Transverse colon (tissue), 4 donors: ENCODE data around the gene GOLGA3.

Experiments
- EP300 ChIP-seq: sonication (generic); formaldehyde crosslinking; IDR thresholded peaks from one replicate; pipeline ENCODE4 v1.6.1; 2017; ENCODE audit warnings: antibody characterized with exemption, low read depth
- POLR2A ChIP-seq: fragments of 450-650 bp; IDR thresholded peaks from one replicate; pipeline ENCODE4 v1.6.1; 2016; ENCODE audit warnings: antibody characterized with exemption, mild to moderate bottlenecking, moderate library complexity
- POLR2AphosphoS5 ChIP-seq, 3 donors: sonication (generic); formaldehyde crosslinking; IDR thresholded peaks; one replicate each; pipeline ENCODE4 v1.6.1; 2016; ENCODE audit warnings: antibody characterized with exemption in 3 of 3
- TF ChIP-seq, protein P1 (sequence below), 5 experiments: fragments of 200-600 bp in 3 of 5; fragments of 450-650 bp in 2 of 5; sonication (generic) in 3 of 5; IDR thresholded peaks; 1 replicate in 2 of 5; 2 replicates in 3 of 5; pipeline ENCODE4 v1.5.1; 2016 to 2017; ENCODE audit warnings: antibody characterized with exemption in 5 of 5, inconsistent platforms in 3 of 5, mild to moderate bottlenecking in 2 of 5, moderate library complexity in 1 of 5

DNA sequence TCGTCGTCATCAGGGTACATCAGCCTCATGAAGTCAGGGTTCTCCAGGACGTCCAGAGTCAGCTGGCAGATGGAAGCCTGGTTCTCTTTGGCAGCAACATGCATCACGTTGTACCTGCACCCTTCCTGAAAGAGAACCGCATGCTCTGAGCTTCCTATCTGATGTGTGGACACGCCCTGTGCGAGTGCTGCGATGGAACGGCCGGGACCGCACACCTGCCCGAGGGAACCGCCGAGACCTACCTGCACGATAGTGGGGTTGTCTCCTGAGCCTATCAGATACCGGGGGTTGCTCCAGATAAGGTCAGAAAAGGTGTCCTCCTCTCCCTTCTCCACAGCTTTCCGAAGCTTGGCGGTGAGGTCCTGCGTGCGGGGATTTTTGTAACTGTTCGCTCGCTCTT lies 80.8 kb downstream of the GOLGA3 start:
- TF ChIP-seq, protein P1, sequence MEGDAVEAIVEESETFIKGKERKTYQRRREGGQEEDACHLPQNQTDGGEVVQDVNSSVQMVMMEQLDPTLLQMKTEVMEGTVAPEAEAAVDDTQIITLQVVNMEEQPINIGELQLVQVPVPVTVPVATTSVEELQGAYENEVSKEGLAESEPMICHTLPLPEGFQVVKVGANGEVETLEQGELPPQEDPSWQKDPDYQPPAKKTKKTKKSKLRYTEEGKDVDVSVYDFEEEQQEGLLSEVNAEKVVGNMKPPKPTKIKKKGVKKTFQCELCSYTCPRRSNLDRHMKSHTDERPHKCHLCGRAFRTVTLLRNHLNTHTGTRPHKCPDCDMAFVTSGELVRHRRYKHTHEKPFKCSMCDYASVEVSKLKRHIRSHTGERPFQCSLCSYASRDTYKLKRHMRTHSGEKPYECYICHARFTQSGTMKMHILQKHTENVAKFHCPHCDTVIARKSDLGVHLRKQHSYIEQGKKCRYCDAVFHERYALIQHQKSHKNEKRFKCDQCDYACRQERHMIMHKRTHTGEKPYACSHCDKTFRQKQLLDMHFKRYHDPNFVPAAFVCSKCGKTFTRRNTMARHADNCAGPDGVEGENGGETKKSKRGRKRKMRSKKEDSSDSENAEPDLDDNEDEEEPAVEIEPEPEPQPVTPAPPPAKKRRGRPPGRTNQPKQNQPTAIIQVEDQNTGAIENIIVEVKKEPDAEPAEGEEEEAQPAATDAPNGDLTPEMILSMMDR (IDR thresholded peaks at IDR 0.05): no peak
- no peak for TF ChIP-seq POLR2A
- no peak for TF ChIP-seq POLR2AphosphoS5 (IDR thresholded peaks at IDR 0.05)
- no peak for TF ChIP-seq EP300
